T-helper 2 cell treated with Interferon-gamma antibody and Interleukin-4, amounts not matched to agents 5 μg/mL and 100 μg/mL, for 36 hours (primary cell): ENCODE measurements around the gene LRRN3.

Experiments used
- DNase-seq: peaks from one replicate; pipeline ENCODE4 v3.0.0; 2021; ENCODE audit warnings: low spot score
- H3K27ac Mint-ChIP-seq: one replicate; pipeline ENCODE4 v1.8.0; 2021; ENCODE audit warnings: mild to moderate bottlenecking, mixed read lengths
- H3K27me3 Mint-ChIP-seq: one replicate; pipeline ENCODE4 v1.8.0; 2021; ENCODE audit warnings: low read depth, mixed read lengths
- H3K36me3 Mint-ChIP-seq: one replicate; pipeline ENCODE4 v1.8.0; 2021; ENCODE audit warnings: low read depth, mixed read lengths
- H3K4me1 Mint-ChIP-seq: one replicate; pipeline ENCODE4 v1.8.0; 2021; ENCODE audit warnings: low read depth, mixed read lengths
- H3K4me3 Mint-ChIP-seq: one replicate; pipeline ENCODE4 v1.8.0; 2022; ENCODE audit warnings: mild to moderate bottlenecking, moderate library complexity, mixed read lengths
- H3K9me3 Mint-ChIP-seq: one replicate; pipeline ENCODE4 v1.8.0; 2021; ENCODE audit warnings: mixed read lengths

Gene LRRN3

GRCh38 chr7:111086532-111086931 lies 4.4 kb upstream of the LRRN3 start:
- DNase-seq = no peak

GRCh38 chr7:111088328-111088727 lies 2.6 kb upstream of the LRRN3 start:
- Mint-ChIP-seq H3K27me3 (no peaks in the 10 kb centered on the region), H3K36me3 (peaks cover 36% of the 10 kb centered on the region), H3K4me1 (peaks cover 54% of the 10 kb centered on the region), H3K27ac (peak overlapping the region; percentile 80), H3K9me3 (peaks cover 5% of the 10 kb centered on the region), H3K4me3 (peak overlapping the region; percentile 37)
- DNase-seq = no peak

More at GRCh38 chr7:111086532-111086931, 4.4 kb upstream of the LRRN3 start:
- Mint-ChIP-seq H3K4me1 (peaks cover 72% of the 10 kb centered on the region), H3K27me3 (no peaks in the 10 kb centered on the region), H3K27ac (peak overlapping the region; percentile 86), H3K36me3 (peaks cover 21% of the 10 kb centered on the region), H3K4me3 (peak overlapping the region; percentile 20), H3K9me3 (peaks cover 5% of the 10 kb centered on the region)

- Mint-ChIP-seq H3K9me3 (peaks cover 5% of the 10 kb centered on the region), H3K36me3 (peaks cover 46% of the 10 kb centered on the region), H3K4me1 (peaks cover 44% of the 10 kb centered on the region), H3K4me3 (peak overlapping the region; percentile 100), H3K27ac (peak overlapping the region; percentile 8), H3K27me3 (no peaks in the 10 kb centered on the region)
- DNase-seq = no peak
Observed at GRCh38 chr7:111089822-111090426, 1.0 kb upstream of the LRRN3 start.

- DNase-seq = no peak
- Mint-ChIP-seq H3K9me3 (no peaks in the 10 kb centered on the region), H3K27me3 (no peaks in the 10 kb centered on the region), H3K4me3 (peak overlapping the region; percentile 100), H3K36me3 (peaks cover 54% of the 10 kb centered on the region), H3K27ac (peak overlapping the region; percentile 95), H3K4me1 (peaks cover 42% of the 10 kb centered on the region)
Observed at GRCh38 chr7:111091593-111092358, 849 bp downstream of the LRRN3 start.

GRCh38 chr7:111092406-111093236 lies 1.7 kb downstream of the LRRN3 start:
- peaks cover 41% of the 10 kb centered on the region for H3K4me1 Mint-ChIP-seq
- peaks cover 59% of the 10 kb centered on the region for H3K36me3 Mint-ChIP-seq
- H3K4me3 Mint-ChIP-seq = peak overlapping the region; percentile 100
- no peaks in the 10 kb centered on the region for H3K27me3 Mint-ChIP-seq
- H3K9me3 Mint-ChIP-seq = no peaks in the 10 kb centered on the region
- DNase-seq = no peak
- H3K27ac Mint-ChIP-seq = peak overlapping the region; percentile 95

GRCh38 chr7:111093496-111093895 lies 2.6 kb downstream of the LRRN3 start:
- peaks cover 42% of the 10 kb centered on the region for H3K4me1 Mint-ChIP-seq
- H3K4me3 Mint-ChIP-seq = peak overlapping the region; percentile 100
- DNase-seq = no peak
- H3K27ac Mint-ChIP-seq = peak overlapping the region; percentile 95
- H3K9me3 Mint-ChIP-seq = no peaks in the 10 kb centered on the region
- H3K27me3 Mint-ChIP-seq = no peaks in the 10 kb centered on the region
- peaks cover 66% of the 10 kb centered on the region for H3K36me3 Mint-ChIP-seq

- Mint-ChIP-seq H3K27ac (peak overlapping the region; percentile 95), H3K4me3 (peak overlapping the region; percentile 100), H3K9me3 (no peaks in the 10 kb centered on the region), H3K36me3 (peaks cover 74% of the 10 kb centered on the region), H3K27me3 (no peaks in the 10 kb centered on the region), H3K4me1 (peaks cover 41% of the 10 kb centered on the region)
- no peak for DNase-seq
Observed at GRCh38 chr7:111094419-111094818, 3.5 kb downstream of the LRRN3 start.

- no peaks in the 10 kb centered on the region for H3K27me3 Mint-ChIP-seq
- peak overlapping the region; percentile 100 for H3K4me3 Mint-ChIP-seq
- peaks cover 43% of the 10 kb centered on the region for H3K4me1 Mint-ChIP-seq
- H3K36me3 Mint-ChIP-seq = peaks cover 88% of the 10 kb centered on the region
- DNase-seq = no peak
- no peaks in the 10 kb centered on the region for H3K9me3 Mint-ChIP-seq
- no peak overlapping the region for H3K27ac Mint-ChIP-seq
Observed at GRCh38 chr7:111096997-111097396, 6.1 kb downstream of the LRRN3 start.

- H3K9me3 Mint-ChIP-seq = no peaks in the 10 kb centered on the region
- H3K4me3 Mint-ChIP-seq = peak overlapping the region; percentile 82
- H3K27me3 Mint-ChIP-seq = no peaks in the 10 kb centered on the region
- H3K27ac Mint-ChIP-seq = peak overlapping the region; percentile 69
- no peak for DNase-seq
- H3K4me1 Mint-ChIP-seq = peaks cover 47% of the 10 kb centered on the region
- H3K36me3 Mint-ChIP-seq = peaks cover 85% of the 10 kb centered on the region
Observed at GRCh38 chr7:111098011-111098925, 7.3 kb downstream of the LRRN3 start.

GRCh38 chr7:111098926-111099250 lies 8.0 kb downstream of the LRRN3 start:
- H3K36me3 Mint-ChIP-seq = peaks cover 84% of the 10 kb centered on the region
- H3K4me1 Mint-ChIP-seq = peaks cover 53% of the 10 kb centered on the region
- H3K9me3 Mint-ChIP-seq = no peaks in the 10 kb centered on the region
- H3K27me3 Mint-ChIP-seq = no peaks in the 10 kb centered on the region
- DNase-seq = no peak
- no peak overlapping the region for H3K27ac Mint-ChIP-seq
- H3K4me3 Mint-ChIP-seq = peak overlapping the region; percentile 82

GRCh38 chr7:111101856-111102646 lies 11.1 kb downstream of the LRRN3 start:
- no peaks in the 10 kb centered on the region for H3K9me3 Mint-ChIP-seq
- H3K36me3 Mint-ChIP-seq = peaks cover 76% of the 10 kb centered on the region
- peaks cover 55% of the 10 kb centered on the region for H3K4me1 Mint-ChIP-seq
- no peak overlapping the region for H3K27ac Mint-ChIP-seq
- no peak overlapping the region for H3K4me3 Mint-ChIP-seq
- DNase-seq = no peak
- H3K27me3 Mint-ChIP-seq = no peaks in the 10 kb centered on the region

- H3K9me3 Mint-ChIP-seq = no peaks in the 10 kb centered on the region
- no peak overlapping the region for H3K27ac Mint-ChIP-seq
- H3K4me3 Mint-ChIP-seq = no peak overlapping the region
- H3K36me3 Mint-ChIP-seq = peaks cover 72% of the 10 kb centered on the region
- peaks cover 55% of the 10 kb centered on the region for H3K4me1 Mint-ChIP-seq
- DNase-seq = no peak
- no peaks in the 10 kb centered on the region for H3K27me3 Mint-ChIP-seq
Observed at GRCh38 chr7:111103136-111103535, 12.2 kb downstream of the LRRN3 start.
